GM23338 (cell line): Measurements from ENCODE around the gene SIL1. TPM values are rescaled to one million over a fixed set of nuclear protein-coding genes. Genes with fewer than 3 reads are reported as not detected.

ENCODE experiments used
- EZH2 ChIP-seq: fragments of 200-600 bp; sonication (generic); IDR thresholded peaks from one replicate; pipeline ENCODE4 v1.8.0; 2017; ENCODE audit warnings: antibody characterized with exemption, mild to moderate bottlenecking, low read depth; ENCODE audit not compliant: unreplicated experiment
- NANOG ChIP-seq: IDR thresholded peaks from 2 replicates; pipeline ENCODE4 v1.6.1; 2016; ENCODE audit warnings: antibody characterized with exemption, borderline replicate concordance
- POLR2AphosphoS5 ChIP-seq: IDR thresholded peaks from 2 replicates; pipeline ENCODE4 v1.6.1; 2016; ENCODE audit warnings: antibody characterized with exemption, low read depth
- ZNF114 ChIP-seq: fragments of 250-450 bp; sonication (Bioruptor Pico); IDR thresholded peaks from 2 replicates; pipeline ENCODE4 v1.5.0; 2020; ENCODE audit warnings: mild to moderate bottlenecking, moderate library complexity
- polyA plus RNA-seq: library from polyadenylated mRNA; unstranded; fragments of >200 nt; fragmentation: Nextera tagmentation; extraction: Ambion mirVana; gene quantifications from 2 replicates; pipeline ENCODE4 v1.2.1, GENCODE V29; 2016
- total RNA-seq: library from RNA; depleted of rRNA; stranded (reverse); fragments of >200 nt; shearing (Covaris generic); gene quantifications from 2 replicates; pipeline ENCODE4 v1.2.3, GENCODE V29; 2014
- TF ChIP-seq, protein P1 (sequence below): fragments of 250-450 bp; sonication (Bioruptor Pico); IDR thresholded peaks from 2 replicates; pipeline ENCODE4 v1.5.0; 2020; ENCODE audit warnings: mild to moderate bottlenecking, moderate library complexity
- TF ChIP-seq, protein P2 (sequence below): IDR thresholded peaks from one replicate; pipeline ENCODE4 v1.6.1; 2018; ENCODE audit warnings: antibody characterized with exemption; ENCODE audit not compliant: unreplicated experiment

The SIL1 gene
- total and polyA plus RNA-seq, 2 experiments from 2014 or later: 5.5 to 5.9 TPM

DNA sequence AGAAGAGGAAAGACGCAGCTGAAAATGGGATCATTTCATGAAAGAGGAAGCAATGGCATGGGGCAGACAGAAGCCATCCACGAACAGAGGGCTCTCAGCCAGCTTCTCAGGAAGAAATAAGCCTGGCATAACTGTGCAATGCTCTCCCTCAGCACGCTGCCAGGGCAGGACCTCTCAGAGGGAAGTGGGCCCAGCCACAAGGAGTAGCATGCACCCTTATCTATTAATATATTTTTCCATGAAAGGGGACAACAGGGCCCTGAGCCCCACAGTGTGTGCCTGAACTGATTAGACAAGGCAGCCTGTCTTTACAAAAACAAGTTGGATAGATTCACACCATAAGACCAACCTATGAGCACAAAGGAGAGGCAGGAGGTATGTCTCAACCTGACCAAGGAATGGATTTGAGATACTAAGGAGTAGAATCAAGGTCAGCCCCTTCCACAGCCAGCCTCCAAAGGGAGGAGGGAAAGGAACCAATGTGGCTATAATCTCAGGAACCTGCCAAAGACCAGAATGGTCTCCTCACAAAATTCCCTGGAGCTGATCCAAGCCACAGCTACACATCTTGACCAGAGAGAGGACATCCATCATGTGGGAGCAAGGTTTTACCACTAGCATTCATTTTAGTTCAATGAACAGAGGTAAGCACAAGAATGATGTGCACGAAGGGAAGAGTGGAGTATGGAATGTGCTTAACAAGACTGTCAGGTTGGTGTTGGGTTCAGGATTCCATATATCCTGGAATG lies 154.8 kb downstream of the SIL1 start (continued):
- TF ChIP-seq, protein P1, sequence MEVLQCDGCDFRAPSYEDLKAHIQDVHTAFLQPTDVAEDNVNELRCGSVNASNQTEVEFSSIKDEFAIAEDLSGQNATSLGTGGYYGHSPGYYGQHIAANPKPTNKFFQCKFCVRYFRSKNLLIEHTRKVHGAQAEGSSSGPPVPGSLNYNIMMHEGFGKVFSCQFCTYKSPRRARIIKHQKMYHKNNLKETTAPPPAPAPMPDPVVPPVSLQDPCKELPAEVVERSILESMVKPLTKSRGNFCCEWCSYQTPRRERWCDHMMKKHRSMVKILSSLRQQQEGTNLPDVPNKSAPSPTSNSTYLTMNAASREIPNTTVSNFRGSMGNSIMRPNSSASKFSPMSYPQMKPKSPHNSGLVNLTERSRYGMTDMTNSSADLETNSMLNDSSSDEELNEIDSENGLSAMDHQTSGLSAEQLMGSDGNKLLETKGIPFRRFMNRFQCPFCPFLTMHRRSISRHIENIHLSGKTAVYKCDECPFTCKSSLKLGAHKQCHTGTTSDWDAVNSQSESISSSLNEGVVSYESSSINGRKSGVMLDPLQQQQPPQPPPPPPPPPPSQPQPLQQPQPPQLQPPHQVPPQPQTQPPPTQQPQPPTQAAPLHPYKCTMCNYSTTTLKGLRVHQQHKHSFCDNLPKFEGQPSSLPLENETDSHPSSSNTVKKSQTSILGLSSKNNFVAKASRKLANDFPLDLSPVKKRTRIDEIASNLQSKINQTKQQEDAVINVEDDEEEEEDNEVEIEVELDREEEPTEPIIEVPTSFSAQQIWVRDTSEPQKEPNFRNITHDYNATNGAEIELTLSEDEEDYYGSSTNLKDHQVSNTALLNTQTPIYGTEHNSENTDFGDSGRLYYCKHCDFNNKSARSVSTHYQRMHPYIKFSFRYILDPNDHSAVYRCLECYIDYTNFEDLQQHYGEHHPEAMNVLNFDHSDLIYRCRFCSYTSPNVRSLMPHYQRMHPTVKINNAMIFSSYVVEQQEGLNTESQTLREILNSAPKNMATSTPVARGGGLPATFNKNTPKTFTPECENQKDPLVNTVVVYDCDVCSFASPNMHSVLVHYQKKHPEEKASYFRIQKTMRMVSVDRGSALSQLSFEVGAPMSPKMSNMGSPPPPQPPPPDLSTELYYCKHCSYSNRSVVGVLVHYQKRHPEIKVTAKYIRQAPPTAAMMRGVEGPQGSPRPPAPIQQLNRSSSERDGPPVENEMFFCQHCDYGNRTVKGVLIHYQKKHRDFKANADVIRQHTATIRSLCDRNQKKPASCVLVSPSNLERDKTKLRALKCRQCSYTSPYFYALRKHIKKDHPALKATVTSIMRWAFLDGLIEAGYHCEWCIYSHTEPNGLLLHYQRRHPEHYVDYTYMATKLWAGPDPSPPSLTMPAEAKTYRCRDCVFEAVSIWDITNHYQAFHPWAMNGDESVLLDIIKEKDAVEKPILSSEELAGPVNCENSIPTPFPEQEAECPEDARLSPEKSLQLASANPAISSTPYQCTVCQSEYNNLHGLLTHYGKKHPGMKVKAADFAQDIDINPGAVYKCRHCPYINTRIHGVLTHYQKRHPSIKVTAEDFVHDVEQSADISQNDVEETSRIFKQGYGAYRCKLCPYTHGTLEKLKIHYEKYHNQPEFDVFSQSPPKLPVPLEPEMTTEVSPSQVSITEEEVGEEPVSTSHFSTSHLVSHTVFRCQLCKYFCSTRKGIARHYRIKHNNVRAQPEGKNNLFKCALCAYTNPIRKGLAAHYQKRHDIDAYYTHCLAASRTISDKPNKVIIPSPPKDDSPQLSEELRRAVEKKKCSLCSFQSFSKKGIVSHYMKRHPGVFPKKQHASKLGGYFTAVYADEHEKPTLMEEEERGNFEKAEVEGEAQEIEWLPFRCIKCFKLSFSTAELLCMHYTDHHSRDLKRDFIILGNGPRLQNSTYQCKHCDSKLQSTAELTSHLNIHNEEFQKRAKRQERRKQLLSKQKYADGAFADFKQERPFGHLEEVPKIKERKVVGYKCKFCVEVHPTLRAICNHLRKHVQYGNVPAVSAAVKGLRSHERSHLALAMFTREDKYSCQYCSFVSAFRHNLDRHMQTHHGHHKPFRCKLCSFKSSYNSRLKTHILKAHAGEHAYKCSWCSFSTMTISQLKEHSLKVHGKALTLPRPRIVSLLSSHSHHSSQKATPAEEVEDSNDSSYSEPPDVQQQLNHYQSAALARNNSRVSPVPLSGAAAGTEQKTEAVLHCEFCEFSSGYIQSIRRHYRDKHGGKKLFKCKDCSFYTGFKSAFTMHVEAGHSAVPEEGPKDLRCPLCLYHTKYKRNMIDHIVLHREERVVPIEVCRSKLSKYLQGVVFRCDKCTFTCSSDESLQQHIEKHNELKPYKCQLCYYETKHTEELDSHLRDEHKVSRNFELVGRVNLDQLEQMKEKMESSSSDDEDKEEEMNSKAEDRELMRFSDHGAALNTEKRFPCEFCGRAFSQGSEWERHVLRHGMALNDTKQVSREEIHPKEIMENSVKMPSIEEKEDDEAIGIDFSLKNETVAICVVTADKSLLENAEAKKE (CRISPR knock-in tag): no peak
- TF ChIP-seq EZH2: no peak
- TF ChIP-seq, protein P2, sequence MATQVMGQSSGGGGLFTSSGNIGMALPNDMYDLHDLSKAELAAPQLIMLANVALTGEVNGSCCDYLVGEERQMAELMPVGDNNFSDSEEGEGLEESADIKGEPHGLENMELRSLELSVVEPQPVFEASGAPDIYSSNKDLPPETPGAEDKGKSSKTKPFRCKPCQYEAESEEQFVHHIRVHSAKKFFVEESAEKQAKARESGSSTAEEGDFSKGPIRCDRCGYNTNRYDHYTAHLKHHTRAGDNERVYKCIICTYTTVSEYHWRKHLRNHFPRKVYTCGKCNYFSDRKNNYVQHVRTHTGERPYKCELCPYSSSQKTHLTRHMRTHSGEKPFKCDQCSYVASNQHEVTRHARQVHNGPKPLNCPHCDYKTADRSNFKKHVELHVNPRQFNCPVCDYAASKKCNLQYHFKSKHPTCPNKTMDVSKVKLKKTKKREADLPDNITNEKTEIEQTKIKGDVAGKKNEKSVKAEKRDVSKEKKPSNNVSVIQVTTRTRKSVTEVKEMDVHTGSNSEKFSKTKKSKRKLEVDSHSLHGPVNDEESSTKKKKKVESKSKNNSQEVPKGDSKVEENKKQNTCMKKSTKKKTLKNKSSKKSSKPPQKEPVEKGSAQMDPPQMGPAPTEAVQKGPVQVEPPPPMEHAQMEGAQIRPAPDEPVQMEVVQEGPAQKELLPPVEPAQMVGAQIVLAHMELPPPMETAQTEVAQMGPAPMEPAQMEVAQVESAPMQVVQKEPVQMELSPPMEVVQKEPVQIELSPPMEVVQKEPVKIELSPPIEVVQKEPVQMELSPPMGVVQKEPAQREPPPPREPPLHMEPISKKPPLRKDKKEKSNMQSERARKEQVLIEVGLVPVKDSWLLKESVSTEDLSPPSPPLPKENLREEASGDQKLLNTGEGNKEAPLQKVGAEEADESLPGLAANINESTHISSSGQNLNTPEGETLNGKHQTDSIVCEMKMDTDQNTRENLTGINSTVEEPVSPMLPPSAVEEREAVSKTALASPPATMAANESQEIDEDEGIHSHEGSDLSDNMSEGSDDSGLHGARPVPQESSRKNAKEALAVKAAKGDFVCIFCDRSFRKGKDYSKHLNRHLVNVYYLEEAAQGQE: no peak
- TF ChIP-seq ZNF114 (CRISPR knock-in tag): no peak
- no peak for TF ChIP-seq NANOG
- no peak for TF ChIP-seq POLR2AphosphoS5
